SW480 (cell line): ENCODE results near the gene PRICKLE2.

ENCODE experiments used
- DNase-seq: peaks from one replicate; pipeline ENCODE4 v3.0.0-alpha.2; 2016; ENCODE audit warnings: low spot score

Gene PRICKLE2

DNA sequence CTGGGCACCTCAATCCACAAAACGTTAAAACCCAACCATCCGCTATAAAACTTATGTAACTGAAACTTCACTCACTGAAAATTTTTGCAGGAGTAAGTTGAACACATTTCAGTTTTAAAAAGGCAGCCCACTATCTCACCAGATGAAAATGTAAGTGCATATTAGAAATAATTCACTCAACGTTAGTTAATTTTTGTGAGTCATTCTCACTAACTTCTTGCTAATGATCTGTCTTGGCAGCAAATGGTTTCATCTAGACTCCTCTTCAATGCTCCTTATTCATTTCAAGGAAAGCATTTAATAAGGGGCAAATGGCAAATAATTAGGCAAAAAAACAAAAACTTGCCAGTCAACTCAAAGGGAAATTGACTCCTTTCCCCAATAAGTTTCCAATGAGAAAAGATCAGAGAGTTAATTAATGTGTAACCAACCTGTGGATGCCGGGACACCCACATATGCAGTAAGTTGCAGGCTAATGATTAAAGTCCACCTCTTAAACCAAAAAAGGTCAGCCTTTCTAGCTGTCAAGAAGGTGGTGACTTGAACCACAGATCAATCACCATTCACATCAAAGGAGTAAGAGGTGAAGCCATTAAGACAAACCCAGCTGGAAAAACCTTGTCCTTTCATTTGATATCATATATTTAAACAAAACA lies 22.9 kb upstream of the PRICKLE2 start:
- DNase-seq = peak; percentile 85

DNA sequence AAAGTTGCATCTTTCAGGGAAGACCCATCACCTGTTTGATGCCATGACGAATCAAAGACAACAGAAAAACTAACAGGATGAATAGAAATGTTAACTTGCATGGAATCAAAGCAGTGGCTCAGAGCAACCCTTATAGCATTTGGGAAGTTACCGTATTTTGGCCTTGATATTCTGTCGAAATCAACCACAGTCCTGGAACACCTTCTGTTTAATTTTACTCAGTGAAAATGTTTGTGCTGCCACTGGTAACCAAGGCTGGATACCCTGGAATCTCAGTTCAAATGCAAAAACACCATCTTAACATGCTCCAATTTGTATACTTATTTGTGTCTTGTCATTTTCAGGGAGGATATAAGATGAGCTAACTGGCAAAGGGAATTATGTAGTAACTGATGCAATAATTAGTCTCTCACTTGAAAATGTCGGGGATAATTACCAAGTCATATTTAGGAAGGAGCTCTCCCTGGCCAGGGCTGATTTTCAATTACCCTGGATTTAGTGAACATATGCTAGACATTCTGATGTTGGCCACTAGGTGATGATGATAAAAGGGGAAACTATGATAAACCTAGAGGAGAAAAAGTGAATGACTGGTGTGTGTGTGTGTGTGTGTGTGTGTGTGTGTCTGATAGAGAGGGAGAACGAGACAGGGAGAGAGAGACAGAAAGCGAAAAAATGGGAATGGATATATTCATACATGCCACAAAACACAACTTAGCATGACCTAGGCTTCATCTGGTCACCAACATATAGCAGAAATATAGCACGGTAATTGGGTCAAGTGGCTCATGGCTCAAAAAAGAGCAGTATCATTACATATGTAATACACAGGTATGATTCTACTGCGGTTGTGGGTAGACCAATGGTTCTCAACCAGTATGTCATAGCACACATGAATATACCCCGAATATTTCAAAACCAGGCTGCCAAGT lies 19.0 kb upstream of the PRICKLE2 start:
- DNase-seq = peak; percentile 55

DNA sequence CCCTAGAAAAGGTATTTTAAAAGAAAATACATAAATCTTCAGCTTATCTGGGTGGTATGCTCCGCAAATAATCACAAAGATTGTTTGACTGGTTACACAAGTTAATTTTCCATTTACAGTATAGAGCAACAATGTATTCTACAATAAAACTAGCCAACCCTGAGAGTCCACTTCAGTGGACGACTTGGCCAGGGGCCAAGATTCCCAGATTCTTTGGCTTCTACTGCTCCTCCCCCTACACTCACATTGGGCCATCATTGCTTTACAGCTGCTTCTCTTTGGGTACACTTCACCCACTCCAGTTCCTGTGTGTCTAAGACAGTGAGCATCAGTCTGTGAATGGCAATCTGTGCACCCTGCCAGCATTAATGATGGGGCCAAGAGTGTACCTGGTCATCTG lies 17.2 kb upstream of the PRICKLE2 start:
- DNase-seq = no peak

- DNase-seq = no peak
Measured at GRCh38 chr3:64240959-64241358, 15.7 kb upstream of the PRICKLE2 start.

DNA sequence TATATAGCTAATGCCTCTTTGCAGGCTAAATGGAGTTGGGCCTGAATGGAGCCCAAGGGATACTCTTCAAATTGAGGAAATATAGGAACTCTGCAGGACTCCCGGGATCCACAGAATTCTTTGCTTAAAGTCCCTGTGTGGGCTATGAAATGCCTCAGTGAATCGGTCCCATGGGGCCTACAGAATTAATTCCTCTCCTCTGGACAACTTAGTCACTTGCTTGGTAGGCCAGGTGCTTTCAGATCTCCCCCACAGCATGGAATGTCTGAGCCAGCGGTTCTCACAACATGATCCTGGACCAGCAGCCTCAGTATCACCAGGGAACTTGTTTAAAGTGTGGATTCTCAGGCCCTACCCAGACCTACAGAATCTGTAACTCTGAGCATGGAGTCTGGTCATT lies 15.1 kb upstream of the PRICKLE2 start:
- no peak for DNase-seq

- no peak for DNase-seq
Measured at GRCh38 chr3:64239841-64240240, 14.6 kb upstream of the PRICKLE2 start.

GRCh38 chr3:64238971-64239667 lies 13.9 kb upstream of the PRICKLE2 start:
- peak; percentile 84 for DNase-seq

- DNase-seq = no peak
Measured at GRCh38 chr3:64237083-64237482, 11.8 kb upstream of the PRICKLE2 start.

- DNase-seq = no peak
Measured at GRCh38 chr3:64235605-64236004, 10.3 kb upstream of the PRICKLE2 start.

DNA sequence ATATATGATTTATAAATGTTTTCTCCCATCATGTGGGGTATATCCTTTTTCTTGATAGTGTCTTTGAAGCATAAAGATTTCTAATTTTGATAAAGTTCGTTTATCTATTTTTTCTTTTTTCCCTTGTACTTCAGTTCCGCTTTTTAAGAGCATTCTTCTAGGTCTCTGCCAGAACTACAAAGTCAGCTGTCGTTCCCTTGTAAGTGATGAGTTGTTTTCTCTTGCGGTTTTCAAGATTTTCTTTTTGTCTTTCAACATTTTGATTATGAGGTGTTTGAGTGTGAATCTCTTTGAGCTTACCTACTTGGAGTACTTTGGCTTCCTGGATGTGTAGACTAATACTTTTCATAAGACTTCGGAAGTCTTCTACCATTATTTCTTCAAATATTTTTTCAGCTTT lies 9.3 kb upstream of the PRICKLE2 start:
- DNase-seq = no peak

DNA sequence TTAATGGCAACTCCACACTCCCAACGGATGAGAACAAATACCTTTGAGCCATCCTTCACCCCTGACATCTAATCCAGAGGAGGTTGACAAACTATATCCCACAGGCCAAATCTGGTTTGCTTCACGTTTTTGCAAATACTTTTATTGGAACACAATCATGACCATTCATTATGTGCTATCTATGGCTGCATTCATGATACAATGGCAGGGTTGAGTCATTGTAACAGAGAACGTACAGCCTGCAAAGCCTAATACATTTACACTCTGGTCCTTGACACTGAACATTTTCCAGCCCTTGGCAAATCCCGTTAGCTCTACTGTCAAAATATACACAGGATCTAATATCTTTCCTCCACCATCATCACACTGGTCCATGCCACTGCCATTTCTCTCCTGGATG lies 7.6 kb upstream of the PRICKLE2 start:
- DNase-seq = no peak

DNA sequence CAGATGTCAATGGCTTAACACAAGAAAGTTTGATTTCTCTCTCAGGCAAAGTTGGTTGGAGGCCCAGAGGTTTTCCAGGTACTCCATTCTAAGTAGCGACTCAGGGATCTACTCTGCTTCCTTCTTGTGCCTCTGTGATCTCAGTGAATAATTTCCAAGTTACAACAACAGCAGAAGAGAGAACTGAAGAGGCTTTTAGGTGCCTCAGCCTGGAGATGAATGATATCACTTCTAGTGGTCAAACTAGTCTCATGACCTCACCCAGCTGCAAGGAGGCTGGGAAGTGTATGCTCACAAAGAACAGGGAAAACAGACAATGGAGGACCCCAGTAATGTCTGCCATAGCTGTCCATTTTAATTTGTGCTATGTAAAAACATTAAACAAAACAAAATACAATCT lies 4.6 kb upstream of the PRICKLE2 start:
- no peak for DNase-seq

GRCh38 chr3:64228110-64228509 lies 2.8 kb upstream of the PRICKLE2 start:
- no peak for DNase-seq

- no peak for DNase-seq
Measured at GRCh38 chr3:64226730-64227129, 1.5 kb upstream of the PRICKLE2 start.

GRCh38 chr3:64225695-64226499 lies 631 bp upstream of the PRICKLE2 start:
- no peak for DNase-seq

DNA sequence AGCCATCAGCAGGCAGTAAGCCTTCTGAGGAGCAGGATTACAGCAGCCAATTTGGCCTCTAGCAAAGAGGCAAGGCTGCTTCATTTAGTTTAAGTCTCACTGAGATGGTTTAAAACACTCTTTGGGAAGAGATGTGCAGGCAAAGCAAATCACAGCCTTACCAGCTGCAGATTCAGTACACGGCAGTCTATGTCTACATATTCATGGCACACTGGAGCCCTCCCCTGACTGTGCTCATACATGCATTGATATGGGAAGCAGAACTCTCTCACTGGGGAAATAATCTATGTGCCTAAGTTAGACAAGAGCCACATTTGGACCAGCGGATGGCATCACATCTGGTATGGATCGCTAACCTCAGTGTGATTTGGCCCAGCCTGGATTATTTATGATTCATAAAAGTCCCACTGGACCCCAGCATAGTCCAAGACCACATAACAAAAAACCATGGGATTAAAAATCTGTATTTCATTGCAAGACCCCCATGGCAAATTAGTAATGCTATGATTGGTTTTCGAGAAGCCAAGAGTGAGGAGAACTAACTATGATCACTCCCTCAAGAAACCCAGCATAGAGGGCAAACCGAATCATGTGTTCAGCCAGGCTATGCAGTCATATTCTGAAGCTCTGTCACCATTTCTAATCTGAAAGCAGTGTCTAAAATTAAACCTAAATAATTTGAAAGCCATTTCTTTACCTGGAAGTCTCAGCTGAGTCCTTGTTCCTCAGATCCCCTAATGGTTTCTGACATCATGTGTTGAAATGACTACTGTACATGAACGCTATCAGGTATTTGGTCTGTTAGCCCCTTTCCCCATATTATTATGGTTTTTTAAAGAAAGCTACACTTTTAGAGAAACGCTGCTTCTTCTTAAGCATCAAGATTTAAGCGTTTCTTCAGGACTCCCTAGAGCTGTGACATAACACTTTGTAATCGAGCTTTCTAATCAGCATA lies 1.2 kb downstream of the PRICKLE2 start:
- no peak for DNase-seq

DNA sequence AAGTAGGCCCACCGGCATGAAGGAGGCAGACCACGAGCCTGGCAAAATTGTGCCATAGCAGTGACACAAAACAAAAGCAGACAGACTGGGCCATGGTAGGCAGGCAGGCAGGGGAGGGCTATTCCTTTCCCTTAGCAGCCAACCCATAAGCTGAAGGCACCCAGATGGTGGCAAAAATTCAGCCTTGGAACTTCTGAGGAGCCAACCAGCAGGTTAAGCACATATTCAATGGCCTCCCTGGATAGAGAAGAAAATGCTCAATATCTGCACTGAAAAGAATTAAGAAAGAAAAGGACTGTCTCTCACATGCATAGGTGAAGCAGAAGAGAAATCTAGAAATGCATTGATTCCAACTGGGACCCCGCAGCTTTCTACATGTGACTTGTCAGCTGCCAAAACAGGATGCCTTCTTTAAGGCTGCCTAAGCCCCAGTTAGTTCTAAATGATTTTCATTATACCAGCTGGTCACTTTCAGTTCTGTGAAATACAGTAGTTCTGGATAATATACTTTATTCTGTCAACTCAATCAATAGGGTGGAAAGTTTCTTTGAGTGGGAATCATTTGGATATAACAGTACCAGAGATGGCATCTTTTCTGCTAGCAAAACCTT lies 2.7 kb downstream of the PRICKLE2 start:
- no peak for DNase-seq

DNA sequence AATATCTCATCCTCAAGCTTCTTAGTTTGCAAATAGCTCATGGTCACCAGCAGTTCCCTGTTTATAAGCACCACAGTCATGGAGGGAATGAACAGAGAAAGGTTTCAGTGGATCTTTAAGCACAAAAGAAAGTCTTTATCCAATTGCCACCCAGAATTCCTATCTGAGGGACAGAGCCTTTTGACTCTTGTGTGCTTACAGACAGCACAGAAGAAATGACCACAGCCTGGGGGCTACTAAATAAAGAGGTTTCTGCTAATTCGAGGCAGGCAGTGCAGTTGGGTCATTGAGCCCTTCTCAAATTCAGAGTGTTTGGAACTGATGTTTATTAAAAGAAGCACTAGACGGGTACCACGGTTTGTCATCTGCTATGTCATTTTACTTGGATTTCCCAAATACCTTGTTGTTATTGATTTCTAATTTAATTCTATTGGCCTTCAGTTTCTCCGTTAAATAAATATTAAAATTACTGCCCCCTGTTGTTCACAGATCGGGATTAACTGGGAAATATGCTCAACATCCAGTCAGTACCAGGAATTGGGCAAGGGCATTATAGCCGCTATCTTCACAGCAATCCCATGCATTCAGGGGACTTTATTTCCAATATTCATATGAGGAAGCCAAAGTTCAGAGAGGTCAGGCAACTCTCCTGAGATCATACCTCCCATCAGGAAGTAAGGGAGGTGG lies 3.6 kb downstream of the PRICKLE2 start:
- no peak for DNase-seq

GRCh38 chr3:64220161-64220914 lies 4.9 kb downstream of the PRICKLE2 start:
- no peak for DNase-seq
